Activated CD8-positive, alpha-beta memory T cell treated with anti-CD3 and anti-CD28 coated beads for 48 hours (primary cell): ENCODE measurements around the gene TPBGL.

Experiments
- DNase-seq, 3 experiments: peaks; one replicate each; pipeline ENCODE4 v3.0.0-alpha.2; 2020; ENCODE audit warnings: low read depth in 2 of 3, low spot score in 2 of 3

TPBGL gene

GRCh38 chr11:75240311-75241035 lies at the start of gene TPBGL:
TSS of gene TPBGL (plus strand) at chr11:75240774. CDS start at chr11:75241050, 276 bp downstream.
- DNase-seq = no peak

- DNase-seq = no peak
Observed at GRCh38 chr11:75191330-75191717, 49.2 kb upstream of the TPBGL start.

GRCh38 chr11:75193271-75193670 lies 47.3 kb upstream of the TPBGL start:
- DNase-seq = no peak

GRCh38 chr11:75193711-75194110 lies 46.9 kb upstream of the TPBGL start:
- DNase-seq = no peak

GRCh38 chr11:75194147-75194546 lies 46.4 kb upstream of the TPBGL start:
- no peak for DNase-seq

- no peak for DNase-seq
Observed at GRCh38 chr11:75195167-75195962, 45.2 kb upstream of the TPBGL start.

GRCh38 chr11:75196426-75196825 lies 44.1 kb upstream of the TPBGL start:
- no peak for DNase-seq

- DNase-seq = no peak
Observed at GRCh38 chr11:75197512-75198277, 42.9 kb upstream of the TPBGL start.

GRCh38 chr11:75198278-75198973 lies 42.1 kb upstream of the TPBGL start:
- no peak for DNase-seq

GRCh38 chr11:75199412-75199955 lies 41.1 kb upstream of the TPBGL start:
- no peak for DNase-seq

GRCh38 chr11:75200051-75200450 lies 40.5 kb upstream of the TPBGL start:
- no peak for DNase-seq

GRCh38 chr11:75200531-75200930 lies 40.0 kb upstream of the TPBGL start:
- no peak for DNase-seq

GRCh38 chr11:75201771-75202170 lies 38.8 kb upstream of the TPBGL start:
- no peak for DNase-seq

GRCh38 chr11:75202195-75202594 lies 38.4 kb upstream of the TPBGL start:
- no peak for DNase-seq

- DNase-seq = no peak
Observed at GRCh38 chr11:75203138-75203537, 37.4 kb upstream of the TPBGL start.

- DNase-seq = no peak
Observed at GRCh38 chr11:75203641-75204011, 36.9 kb upstream of the TPBGL start.

GRCh38 chr11:75204012-75204674 lies 36.4 kb upstream of the TPBGL start:
- no peak for DNase-seq

GRCh38 chr11:75204685-75205563 lies 35.6 kb upstream of the TPBGL start:
- DNase-seq = peak; percentile 44 to 90 (median 86)

GRCh38 chr11:75205564-75206020 lies 35.0 kb upstream of the TPBGL start:
- DNase-seq = no peak
